Epithelial cell of esophagus (primary cell): ENCODE measurements around the gene ZFR2.
"Not testable (repeated sequence)": the region's sequence is repeated elsewhere in the genome, so short reads cannot be mapped to it uniquely, and the experiment has no call there.

Source experiments
- DNase-seq: peaks from one replicate; pipeline ENCODE4 v3.0.0; 2010; ENCODE audit warnings: low read depth
- H3K4me3 ChIP-seq: 2 replicates; pipeline ENCODE4 v1.5.1; 2011; ENCODE audit warnings: mild to moderate bottlenecking, low read length, control low read depth
- TF ChIP-seq, protein P1 (sequence below): IDR thresholded peaks from 2 replicates; pipeline ENCODE4 v1.5.1; 2011; ENCODE audit warnings: low read depth, mild to moderate bottlenecking, low read length, control low read depth, inconsistent platforms; ENCODE audit not compliant: insufficient read depth; ENCODE audit errors: missing control alignments

The ZFR2 gene

DNA sequence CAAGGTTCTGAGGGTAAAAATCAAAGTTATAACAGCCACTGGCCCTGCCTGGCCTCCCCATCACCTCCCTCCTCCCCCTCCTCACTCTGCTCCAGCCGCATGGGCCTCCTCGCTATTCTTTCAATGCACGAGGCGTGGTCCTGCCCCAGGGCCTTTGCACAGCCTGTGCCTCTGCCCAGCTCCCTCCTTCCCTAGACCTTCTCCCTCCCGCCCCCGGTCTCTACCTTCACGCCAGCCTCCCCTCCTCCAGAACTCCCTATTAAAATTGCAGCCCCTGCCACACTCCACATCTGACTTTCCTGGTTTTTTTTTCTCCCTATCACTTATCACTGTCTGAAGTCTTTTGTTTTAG lies 100.1 kb downstream of the ZFR2 start:
- TF ChIP-seq, protein P1, sequence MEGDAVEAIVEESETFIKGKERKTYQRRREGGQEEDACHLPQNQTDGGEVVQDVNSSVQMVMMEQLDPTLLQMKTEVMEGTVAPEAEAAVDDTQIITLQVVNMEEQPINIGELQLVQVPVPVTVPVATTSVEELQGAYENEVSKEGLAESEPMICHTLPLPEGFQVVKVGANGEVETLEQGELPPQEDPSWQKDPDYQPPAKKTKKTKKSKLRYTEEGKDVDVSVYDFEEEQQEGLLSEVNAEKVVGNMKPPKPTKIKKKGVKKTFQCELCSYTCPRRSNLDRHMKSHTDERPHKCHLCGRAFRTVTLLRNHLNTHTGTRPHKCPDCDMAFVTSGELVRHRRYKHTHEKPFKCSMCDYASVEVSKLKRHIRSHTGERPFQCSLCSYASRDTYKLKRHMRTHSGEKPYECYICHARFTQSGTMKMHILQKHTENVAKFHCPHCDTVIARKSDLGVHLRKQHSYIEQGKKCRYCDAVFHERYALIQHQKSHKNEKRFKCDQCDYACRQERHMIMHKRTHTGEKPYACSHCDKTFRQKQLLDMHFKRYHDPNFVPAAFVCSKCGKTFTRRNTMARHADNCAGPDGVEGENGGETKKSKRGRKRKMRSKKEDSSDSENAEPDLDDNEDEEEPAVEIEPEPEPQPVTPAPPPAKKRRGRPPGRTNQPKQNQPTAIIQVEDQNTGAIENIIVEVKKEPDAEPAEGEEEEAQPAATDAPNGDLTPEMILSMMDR = no peak
- no peak for DNase-seq
- no peak overlapping the region for H3K4me3 ChIP-seq

- H3K4me3 ChIP-seq = no peak overlapping the region
- DNase-seq = no peak
- TF ChIP-seq, protein P1 = no peak
Observed at GRCh38 chr19:3768015-3768747, 100.7 kb downstream of the ZFR2 start.

DNA sequence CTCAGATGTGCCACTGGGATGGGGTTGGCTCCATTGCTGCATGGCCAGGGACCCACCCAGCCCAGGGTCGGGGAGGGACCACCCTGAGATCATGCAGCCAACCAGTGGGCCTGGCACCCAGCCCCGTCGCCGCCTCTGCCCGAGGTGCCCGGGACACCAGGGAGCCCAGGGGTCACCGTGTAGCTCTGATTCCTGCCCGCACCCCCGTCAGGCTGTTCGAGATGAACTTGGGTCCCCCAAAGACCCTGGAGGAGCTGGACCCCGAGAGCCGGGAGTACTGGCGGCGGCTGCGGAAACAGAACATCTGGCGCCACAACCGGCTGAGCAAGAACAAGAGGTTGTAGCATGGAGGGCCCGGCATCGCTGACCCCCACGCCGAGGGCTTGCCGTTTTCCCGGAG lies 101.8 kb downstream of the ZFR2 start:
- H3K4me3 ChIP-seq = no peak overlapping the region
- TF ChIP-seq, protein P1 = no peak
- DNase-seq = no peak

- TF ChIP-seq, protein P1 = no peak
- H3K4me3 ChIP-seq = no peak overlapping the region
- DNase-seq = no peak
Observed at GRCh38 chr19:3766520-3766919, 102.3 kb downstream of the ZFR2 start.

- not testable (repeated sequence) for DNase-seq, H3K4me3 ChIP-seq
Observed at GRCh38 chr19:3765757-3766156, 103.1 kb downstream of the ZFR2 start.

GRCh38 chr19:3765121-3765520 lies 103.7 kb downstream of the ZFR2 start:
- DNase-seq = no peak
- TF ChIP-seq, protein P1 = no peak
- no peak overlapping the region for H3K4me3 ChIP-seq

DNA sequence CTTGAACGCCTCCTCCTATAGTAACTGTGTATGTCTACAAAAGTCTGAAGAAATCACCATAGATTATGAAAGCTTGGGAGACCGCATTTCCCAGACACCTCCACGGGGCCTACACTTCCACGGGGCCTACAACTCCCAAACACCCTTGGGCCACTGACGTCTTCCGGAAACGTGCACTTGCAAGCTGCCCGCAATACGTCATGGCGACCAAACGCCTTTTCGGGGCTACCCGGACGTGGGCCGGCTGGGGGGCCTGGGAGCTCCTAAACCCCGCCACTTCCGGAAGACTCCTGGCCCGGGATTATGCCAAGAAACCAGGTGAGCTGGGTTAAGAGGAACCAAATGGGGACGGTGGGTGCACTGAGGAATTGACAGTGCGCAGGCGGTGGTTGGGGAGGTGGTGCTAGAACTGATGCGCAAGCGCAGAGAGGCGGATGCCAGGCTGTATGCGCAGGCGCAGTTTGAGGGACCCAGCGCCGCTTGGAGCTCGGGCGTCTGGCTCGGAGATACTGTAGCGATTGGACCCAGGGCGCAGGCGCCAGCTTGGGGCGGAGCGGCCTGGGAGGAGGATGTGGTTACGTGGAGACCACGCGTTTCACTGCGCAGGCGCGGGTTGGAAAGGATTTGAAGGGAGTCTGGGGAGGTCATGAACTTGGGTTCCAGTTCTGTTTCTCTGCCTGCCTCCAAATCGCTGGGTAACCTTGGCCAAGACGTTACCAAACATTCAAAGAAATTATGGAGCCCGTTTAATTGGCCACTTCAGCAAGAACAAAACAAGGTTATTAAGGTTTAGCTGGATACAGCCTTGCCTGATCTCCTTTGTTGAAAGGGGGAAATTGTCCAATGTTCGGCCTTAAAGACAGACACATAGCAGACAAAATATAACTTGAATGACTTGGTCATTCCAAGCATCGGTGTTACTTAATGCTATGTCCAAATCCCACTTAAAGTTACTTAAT lies 106.1 kb downstream of the ZFR2 start, which contains the start of gene MRPL54:
TSS of gene MRPL54 (plus strand) at position 182 of the 959 bp plus-strand sequence. CDS start at position 201, 19 bp downstream.
- TF ChIP-seq, protein P1 = no peak
- DNase-seq = peak; percentile 99
- H3K4me3 ChIP-seq = peak within 1 kb of the TSS; percentile 96
